HG03064 (cell line): ENCODE data around the gene BRF1.
"Not testable (repeated sequence)": the region's sequence is repeated elsewhere in the genome, so short reads cannot be mapped to it uniquely, and the experiment has no call there.

Source experiments
- ATAC-seq: cut with Tn5 transposase; IDR thresholded peaks from one replicate; pipeline ENCODE4 v1.9.1; 2021; ENCODE audit warnings: low read depth; ENCODE audit not compliant: unreplicated experiment

BRF1 gene

GRCh38 chr14:105333613-105334364 lies 33.0 kb upstream of the BRF1 start:
- ATAC-seq: no peak

DNA sequence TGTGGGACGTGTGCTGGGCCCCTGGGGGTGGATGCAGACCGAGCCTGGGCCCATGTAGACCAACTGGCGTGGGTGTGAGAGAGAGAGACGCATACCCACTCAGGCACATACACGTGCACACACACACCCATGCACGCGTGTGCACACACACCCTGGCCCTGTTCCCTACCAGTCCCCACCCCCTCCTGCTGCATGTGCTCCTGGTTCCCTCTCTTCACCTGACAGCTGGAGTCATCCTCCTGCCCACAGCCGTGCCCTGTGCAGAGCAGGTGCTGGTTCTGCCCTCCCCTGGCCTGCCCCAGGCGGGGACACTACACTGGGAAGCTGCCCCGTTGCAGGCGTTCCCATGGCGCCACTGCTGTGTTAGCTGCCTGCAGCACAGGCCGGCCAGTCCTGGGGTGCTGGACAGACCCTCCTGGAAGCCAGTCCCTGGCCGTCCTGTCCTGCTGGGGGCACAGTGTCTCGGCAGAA lies 32.3 kb upstream of the BRF1 start:
- ATAC-seq: no peak

DNA sequence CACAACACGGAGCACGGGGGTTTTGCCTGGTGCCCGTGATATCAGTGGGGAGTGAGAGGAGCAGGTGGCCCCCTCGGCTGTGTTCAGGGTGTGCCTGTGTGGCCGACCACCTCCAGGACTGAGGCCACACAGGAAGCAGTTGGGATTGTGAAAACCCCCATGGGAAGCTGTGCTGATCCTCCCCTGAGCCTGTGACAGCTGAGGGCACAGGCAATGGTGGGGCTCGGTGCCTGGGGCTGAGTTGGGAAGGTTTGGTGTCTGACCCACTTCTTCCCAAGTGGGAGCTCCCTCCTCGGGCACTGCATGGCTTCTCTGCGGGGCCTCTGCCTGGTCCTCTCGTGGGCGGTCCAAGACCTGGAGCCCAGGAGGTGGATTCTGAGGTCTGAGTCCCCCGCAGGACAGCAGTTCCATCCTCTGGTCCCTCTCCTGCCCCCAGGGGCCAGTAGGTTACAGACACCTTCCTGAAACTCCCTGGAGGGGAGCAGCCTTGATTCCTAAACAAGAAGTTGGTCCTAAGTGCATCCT lies 31.6 kb upstream of the BRF1 start:
- no peak for ATAC-seq

GRCh38 chr14:105331575-105332349 lies 31.0 kb upstream of the BRF1 start:
- no peak for ATAC-seq

- no peak for ATAC-seq
Observed at GRCh38 chr14:105330491-105330895, 29.7 kb upstream of the BRF1 start.

DNA sequence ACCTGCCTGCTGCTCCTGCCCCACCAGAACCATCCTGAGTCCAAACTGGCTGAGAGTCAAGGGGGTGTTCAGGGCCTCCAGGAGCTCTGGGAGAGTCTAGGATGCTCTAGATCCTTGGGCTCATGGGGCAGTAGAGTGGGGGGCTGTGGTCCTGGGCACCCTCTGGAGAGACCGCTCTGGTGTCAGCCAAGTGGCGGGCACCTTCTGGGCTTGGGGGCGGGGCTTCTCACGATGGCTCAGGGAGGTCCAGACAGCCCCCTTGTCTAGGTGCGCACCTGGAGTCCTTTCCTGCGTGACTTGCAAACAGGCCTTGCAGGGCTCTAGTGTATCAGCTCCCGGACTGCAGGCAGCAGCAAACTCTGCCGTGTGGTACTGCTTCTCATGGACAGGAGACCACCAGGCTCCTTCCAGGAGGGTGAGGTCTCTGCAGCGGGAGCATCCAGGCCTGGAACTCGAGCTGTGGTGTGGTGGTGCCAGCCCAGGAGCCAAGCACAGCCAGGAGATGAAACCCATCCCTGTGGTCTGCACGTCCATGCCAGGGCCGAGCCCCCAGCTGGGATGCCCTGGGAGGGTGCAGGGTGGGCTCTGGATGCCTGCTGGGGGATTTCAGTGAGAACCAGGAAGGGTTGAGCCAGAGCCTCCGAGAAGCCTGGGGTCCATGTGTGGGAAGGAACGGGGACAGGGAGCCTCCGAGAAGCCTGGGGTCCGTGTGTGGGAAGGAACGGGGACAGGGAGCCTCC lies 28.8 kb upstream of the BRF1 start:
- no peak for ATAC-seq

DNA sequence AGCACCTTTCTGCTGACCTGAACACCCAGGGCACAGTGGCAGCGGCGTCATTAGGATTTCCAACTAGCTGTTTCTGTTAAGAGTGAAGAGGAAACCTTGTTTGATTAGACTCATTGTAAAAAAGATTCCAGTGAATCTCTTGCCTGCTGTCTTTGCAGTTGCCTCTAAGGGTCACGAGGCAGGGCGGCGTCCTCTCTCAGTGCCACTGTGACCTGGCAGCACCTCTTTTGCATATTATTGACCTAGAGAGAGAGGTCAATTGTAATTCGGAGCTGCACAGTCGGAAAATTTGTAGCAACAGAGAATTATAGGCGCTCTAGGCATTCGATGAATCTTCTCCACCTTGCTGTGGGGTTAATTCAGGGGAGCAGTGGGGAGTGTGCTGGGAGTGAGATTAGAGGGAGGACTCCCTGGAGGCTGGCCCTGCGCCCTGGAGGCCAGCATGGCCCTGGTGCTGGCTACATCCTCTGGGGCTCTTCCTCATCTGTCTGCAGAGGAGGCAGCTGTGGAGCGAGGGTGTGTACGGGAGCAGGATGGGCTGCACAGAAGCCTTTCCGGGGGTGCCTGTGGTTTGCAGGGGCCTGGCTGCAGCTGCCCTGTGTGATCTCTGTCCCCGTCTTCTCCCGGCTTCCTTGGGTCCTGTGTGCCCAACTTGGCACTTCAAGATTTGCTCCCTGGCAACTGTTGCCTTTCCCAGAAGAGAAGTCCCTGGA lies 28.0 kb upstream of the BRF1 start:
- ATAC-seq: no peak

- ATAC-seq: no peak
Observed at GRCh38 chr14:105328070-105328677, 27.4 kb upstream of the BRF1 start.

DNA sequence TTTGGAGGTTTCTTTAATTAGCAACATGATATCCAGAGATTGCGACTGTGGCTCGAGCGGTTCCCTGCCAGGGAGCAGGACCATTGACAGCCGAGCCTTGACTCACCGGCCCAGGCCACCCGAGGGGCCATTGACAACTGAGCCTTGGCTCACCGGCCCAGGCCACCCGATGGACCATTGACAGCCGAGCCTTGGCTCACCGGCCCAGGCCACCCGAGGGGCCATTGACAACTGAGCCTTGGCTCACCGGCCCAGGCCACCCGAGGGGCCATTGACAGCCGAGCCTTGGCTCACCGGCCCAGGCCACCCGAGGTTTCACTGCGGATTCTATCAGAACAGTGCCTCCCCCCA lies 26.9 kb upstream of the BRF1 start:
- not testable (repeated sequence) for ATAC-seq

DNA sequence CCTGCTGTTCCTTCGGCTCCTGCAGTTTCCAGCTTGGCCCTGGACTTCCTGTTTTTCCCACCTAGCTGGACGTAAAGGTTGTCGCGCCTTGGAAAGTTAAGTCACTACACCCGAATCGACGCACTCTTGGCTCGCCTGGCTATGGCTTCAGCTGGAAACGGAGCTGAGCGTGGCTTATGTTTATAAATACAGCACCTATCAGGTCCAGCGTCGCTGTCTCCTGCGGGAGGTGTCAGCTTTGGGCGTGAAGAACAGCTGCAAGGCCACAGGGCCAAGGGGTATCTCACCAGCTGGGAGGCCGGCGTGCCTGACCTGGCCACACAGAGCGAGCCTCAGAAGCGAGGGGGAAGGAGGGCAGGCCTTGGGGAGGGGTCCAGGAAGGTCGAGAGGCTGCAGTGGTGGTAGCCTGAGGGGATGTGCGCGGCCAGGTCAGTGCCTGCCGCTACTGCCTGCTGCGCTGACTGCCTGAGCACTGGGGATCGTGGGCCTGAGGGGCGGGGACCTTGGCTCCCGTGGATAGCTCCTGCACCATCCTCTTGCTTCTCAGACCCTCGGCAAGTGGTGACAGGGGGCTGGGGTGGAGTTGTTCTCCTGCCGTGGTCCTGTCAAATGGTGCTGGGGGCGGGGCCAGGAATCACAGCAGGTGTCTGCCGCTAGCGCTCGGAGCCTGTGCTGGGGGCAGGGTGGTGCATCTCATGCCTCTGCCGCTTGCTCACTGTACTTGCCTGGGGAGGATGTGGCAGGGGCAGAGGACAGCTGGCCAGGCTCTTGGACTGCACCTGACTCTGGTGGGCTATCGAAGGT lies 26.3 kb upstream of the BRF1 start:
- no peak for ATAC-seq

DNA sequence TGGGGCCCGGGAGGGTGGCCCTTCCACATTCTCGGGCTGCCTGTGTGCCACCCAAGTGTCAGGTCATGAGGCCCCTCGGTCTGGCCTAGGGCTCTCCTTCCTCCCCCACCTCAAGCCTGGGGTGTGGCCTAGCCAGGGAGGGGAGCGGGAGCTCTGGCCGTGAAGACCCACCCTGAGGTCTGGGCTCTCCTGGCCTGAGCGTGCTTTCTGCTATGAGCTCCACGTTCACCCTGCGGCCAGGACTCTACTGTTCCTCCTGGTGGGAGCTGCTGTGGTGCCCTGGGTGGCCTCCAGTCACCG lies 25.7 kb upstream of the BRF1 start:
- ATAC-seq: no peak

DNA sequence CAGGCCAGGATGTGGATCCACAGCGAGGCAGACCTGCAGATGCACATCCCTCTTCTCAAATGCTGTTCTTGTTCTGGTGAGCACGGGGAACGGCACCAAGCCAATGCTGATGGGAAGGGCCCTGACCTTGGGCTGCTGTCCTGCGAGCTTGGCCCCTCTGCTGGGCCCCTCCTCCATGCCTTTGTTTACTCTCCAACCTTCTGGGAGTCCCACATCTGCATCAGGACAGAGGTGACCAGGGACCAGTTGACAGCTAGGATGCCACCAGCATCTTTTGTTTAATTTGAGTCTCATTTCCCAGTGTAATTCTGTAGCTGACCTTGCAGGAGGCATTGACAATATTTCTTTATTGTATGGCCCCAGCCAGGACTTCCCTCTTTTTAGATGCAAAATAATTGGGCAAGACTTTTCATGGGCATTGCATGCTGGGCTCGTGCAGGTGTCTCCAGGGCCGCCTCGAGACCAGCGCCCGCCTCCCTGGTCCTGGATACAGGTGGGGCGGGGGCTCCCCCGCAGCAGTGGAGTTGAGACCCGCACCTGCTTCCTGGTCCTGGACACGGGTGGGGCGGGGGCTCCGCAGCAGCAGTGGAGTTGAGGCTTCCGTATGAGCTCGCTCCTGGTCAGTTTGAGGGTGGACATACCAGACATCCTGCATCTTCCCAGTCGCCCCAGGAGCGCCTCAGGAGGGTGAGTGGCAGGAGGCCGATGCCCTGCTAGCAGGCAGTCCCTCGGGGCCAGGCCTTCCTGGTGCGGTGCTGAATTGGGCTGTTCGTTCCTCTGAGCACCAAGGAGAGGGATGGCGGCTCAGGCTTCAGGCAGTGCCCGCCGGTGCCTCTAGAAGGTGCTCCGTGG lies 25.1 kb upstream of the BRF1 start:
- ATAC-seq: no peak

DNA sequence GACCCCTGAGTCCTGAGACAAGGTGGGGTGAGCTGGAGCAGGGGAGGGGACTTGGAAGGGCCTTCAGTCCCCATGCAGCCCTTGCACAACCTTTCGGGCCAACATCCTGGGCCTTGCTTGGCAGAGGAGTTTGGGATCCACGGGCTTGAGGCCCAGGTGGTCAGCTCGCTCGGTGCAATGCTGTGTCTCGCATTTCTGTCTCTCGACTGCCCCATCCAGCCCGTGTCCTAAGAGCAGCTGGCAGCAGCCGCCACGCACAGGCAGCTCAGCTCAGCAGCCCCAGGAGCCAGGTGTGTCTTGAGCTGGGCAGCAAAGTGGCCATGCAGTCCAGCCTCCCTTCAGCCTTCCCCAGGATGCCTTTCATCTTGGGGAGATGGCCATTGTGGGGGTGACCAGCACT lies 24.5 kb upstream of the BRF1 start:
- ATAC-seq: no peak

GRCh38 chr14:105324871-105325270 lies 24.1 kb upstream of the BRF1 start:
- ATAC-seq: no peak

DNA sequence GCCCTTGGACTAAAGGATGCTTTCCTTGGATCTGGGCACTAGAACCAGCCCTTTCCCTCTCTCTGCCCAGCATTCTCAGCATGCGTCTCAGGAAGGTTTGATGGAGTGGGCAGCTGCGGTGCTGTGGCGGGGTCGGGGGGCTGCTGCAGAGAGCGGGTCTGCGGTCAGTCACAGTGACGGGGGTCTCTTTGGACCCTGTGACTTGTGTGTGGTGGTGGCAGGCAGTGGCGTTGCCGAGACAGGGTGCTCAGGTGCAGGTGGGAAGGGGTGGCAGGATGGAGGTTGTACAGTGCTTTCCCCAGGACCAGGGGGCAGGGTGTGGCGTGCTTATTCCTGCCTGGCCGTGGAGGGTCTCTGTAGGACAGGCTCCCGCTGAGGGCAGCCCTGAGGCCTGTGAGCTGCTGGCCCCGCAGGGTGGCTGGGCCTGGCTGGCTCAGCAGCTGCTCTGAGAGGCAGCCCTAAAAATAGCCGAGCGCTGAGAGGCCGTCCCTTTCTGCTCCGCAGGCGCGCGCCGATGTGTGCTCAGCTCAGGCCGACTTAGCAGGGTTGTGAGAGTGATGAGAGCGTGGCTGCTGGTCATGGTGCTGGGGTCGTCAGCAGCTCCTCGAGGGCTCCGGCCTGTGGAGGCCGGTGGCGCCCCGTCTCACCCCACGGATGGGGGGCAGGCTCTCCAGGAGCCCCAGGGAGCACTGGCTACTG lies 23.4 kb upstream of the BRF1 start:
- no peak for ATAC-seq

GRCh38 chr14:105323663-105324062 lies 22.9 kb upstream of the BRF1 start:
- ATAC-seq: no peak

- ATAC-seq: no peak
Observed at GRCh38 chr14:105322791-105323556, 22.2 kb upstream of the BRF1 start.
